ENCODE measurements around the gene ABCA5. TPM values are rescaled to one million over a fixed set of nuclear protein-coding genes. Genes with fewer than 3 reads are reported as not detected.

The ABCA5 gene
- total RNA-seq, 1 experiment from 2014 or later, result 9.6 TPM

- Mint-ChIP-seq H3K27me3 (ENCODE audit: insufficient read depth, unreplicated experiment) (no peaks in the 10 kb centered on the region), H3K9me3 (ENCODE audit: unreplicated experiment) (no peaks in the 10 kb centered on the region), H3K36me3 (ENCODE audit: insufficient read depth, unreplicated experiment) (no peaks in the 10 kb centered on the region), H3K27ac (ENCODE audit: low read depth, unreplicated experiment) (no peak overlapping the region), H3K4me3 (ENCODE audit: unreplicated experiment) (no peak overlapping the region), H3K4me1 (ENCODE audit: insufficient read depth, unreplicated experiment) (no peaks in the 10 kb centered on the region)
- no peak for TF ChIP-seq CTCF (IDR thresholded peaks at IDR 0.05; ENCODE audit: unreplicated experiment)
- intact Hi-C loops (cut with micrococcal nuclease), result no loop called here
- BruUV-seq (replicated peaks), result no TSS peak
- POLR2A ChIA-PET, result interaction anchor here (0.7 kb wide), 1 partner anchor 975 kb away, joined by 3 read pairs; no protein-coding TSS in a partner anchor
- CTCF ChIA-PET, result no interaction called here
- DNase-seq (ENCODE audit: unreplicated experiment), result no peak
Measured at GRCh38 chr17:69275751-69276150, 51.2 kb downstream of the ABCA5 start.

GRCh38 chr17:69271023-69271422 is 55.9 kb downstream of the ABCA5 start:
- Mint-ChIP-seq H3K4me1 (ENCODE audit: insufficient read depth, unreplicated experiment) (peaks cover 18% of the 10 kb centered on the region), H3K27me3 (ENCODE audit: insufficient read depth, unreplicated experiment) (no peaks in the 10 kb centered on the region), H3K4me3 (ENCODE audit: unreplicated experiment) (no peak overlapping the region), H3K9me3 (ENCODE audit: unreplicated experiment) (no peaks in the 10 kb centered on the region), H3K27ac (ENCODE audit: low read depth, unreplicated experiment) (no peak overlapping the region), H3K36me3 (ENCODE audit: insufficient read depth, unreplicated experiment) (no peaks in the 10 kb centered on the region)
- ChIA-PET POLR2A (interaction anchor here (2.5 kb wide), 1 partner anchor 55 kb away, joined by 12 read pairs; the partner anchor contains the start of gene ABCA5), CTCF (interaction anchor here (1.3 kb wide), 1 partner anchor 253 kb away, joined by 4 read pairs; no protein-coding TSS in a partner anchor)
- no TSS peak for BruUV-seq (replicated peaks)
- intact Hi-C loops (cut with micrococcal nuclease), result no loop called here
- TF ChIP-seq CTCF (IDR thresholded peaks at IDR 0.05; ENCODE audit: unreplicated experiment), result no peak
- DNase-seq (ENCODE audit: unreplicated experiment), result no peak

- BruUV-seq (replicated peaks), result no TSS peak
- H3K27me3 Mint-ChIP-seq (ENCODE audit: insufficient read depth, unreplicated experiment), result no peaks in the 10 kb centered on the region
- no peak for TF ChIP-seq CTCF (IDR thresholded peaks at IDR 0.05; ENCODE audit: unreplicated experiment)
- CTCF ChIA-PET, result interaction anchor here (0.6 to 1.3 kb wide), 3 partner anchors 48 to 756 kb away, joined by 3 to 4 read pairs (median 3); no protein-coding TSS in a partner anchor
- H3K4me1 Mint-ChIP-seq (ENCODE audit: insufficient read depth, unreplicated experiment), result peaks cover 18% of the 10 kb centered on the region
- POLR2A ChIA-PET, result interaction anchor here (0.7 to 2.5 kb wide), 6 partner anchors 27 to 1499 kb away, joined by 3 to 12 read pairs (median 4); partner anchors contain the start of gene ABCA5
- intact Hi-C loops (cut with micrococcal nuclease), result loop anchor here (1.0 kb wide), 1 partner anchor 58 kb away; the partner anchor contains the start of gene ABCA5
- H3K36me3 Mint-ChIP-seq (ENCODE audit: insufficient read depth, unreplicated experiment), result no peaks in the 10 kb centered on the region
- peak; percentile 90 for DNase-seq (ENCODE audit: unreplicated experiment)
- peak overlapping the region; percentile 1 for H3K27ac Mint-ChIP-seq (ENCODE audit: low read depth, unreplicated experiment)
- H3K4me3 Mint-ChIP-seq (ENCODE audit: unreplicated experiment), result peak overlapping the region; percentile 15
- no peaks in the 10 kb centered on the region for H3K9me3 Mint-ChIP-seq (ENCODE audit: unreplicated experiment)
Measured at GRCh38 chr17:69269131-69269998, 57.6 kb downstream of the ABCA5 start.

GRCh38 chr17:69268543-69269014 is 58.4 kb downstream of the ABCA5 start:
- no TSS peak for BruUV-seq (replicated peaks)
- intact Hi-C loops (cut with micrococcal nuclease), result loop anchor here (1.0 kb wide), 1 partner anchor 59 kb away; the partner anchor contains the start of gene ABCA5
- ChIA-PET POLR2A (interaction anchor here (0.7 to 1.6 kb wide), 5 partner anchors 26 to 271 kb away, joined by 3 to 5 read pairs (median 3); partner anchors contain the start of gene ABCA5), CTCF (interaction anchor here (0.6 to 0.9 kb wide), 2 partner anchors 256 to 757 kb away, joined by 3 read pairs; no protein-coding TSS in a partner anchor)
- no peak for TF ChIP-seq CTCF (IDR thresholded peaks at IDR 0.05; ENCODE audit: unreplicated experiment)
- H3K9me3 Mint-ChIP-seq (ENCODE audit: unreplicated experiment), result no peaks in the 10 kb centered on the region
- no peaks in the 10 kb centered on the region for H3K27me3 Mint-ChIP-seq (ENCODE audit: insufficient read depth, unreplicated experiment)
- peaks cover 18% of the 10 kb centered on the region for H3K4me1 Mint-ChIP-seq (ENCODE audit: insufficient read depth, unreplicated experiment)
- H3K36me3 Mint-ChIP-seq (ENCODE audit: insufficient read depth, unreplicated experiment), result no peaks in the 10 kb centered on the region
- H3K4me3 Mint-ChIP-seq (ENCODE audit: unreplicated experiment), result peak overlapping the region; percentile 1
- no peak for DNase-seq (ENCODE audit: unreplicated experiment)
- H3K27ac Mint-ChIP-seq (ENCODE audit: low read depth, unreplicated experiment), result peak overlapping the region; percentile 1
